HG02798 (cell line): Measurements from ENCODE around the gene PSAP.
A peak's percentile ranks its signal among the peaks of the same experiment; 100 is the strongest.
"Not testable (repeated sequence)": the region's sequence is repeated elsewhere in the genome, so short reads cannot be mapped to it uniquely, and the experiment has no call there.

Experiments used
- ATAC-seq: cut with Tn5 transposase; IDR thresholded peaks from one replicate; pipeline ENCODE4 v1.9.1; 2021; ENCODE audit warnings: mild to moderate bottlenecking; ENCODE audit not compliant: unreplicated experiment, poor library complexity

PSAP gene

DNA sequence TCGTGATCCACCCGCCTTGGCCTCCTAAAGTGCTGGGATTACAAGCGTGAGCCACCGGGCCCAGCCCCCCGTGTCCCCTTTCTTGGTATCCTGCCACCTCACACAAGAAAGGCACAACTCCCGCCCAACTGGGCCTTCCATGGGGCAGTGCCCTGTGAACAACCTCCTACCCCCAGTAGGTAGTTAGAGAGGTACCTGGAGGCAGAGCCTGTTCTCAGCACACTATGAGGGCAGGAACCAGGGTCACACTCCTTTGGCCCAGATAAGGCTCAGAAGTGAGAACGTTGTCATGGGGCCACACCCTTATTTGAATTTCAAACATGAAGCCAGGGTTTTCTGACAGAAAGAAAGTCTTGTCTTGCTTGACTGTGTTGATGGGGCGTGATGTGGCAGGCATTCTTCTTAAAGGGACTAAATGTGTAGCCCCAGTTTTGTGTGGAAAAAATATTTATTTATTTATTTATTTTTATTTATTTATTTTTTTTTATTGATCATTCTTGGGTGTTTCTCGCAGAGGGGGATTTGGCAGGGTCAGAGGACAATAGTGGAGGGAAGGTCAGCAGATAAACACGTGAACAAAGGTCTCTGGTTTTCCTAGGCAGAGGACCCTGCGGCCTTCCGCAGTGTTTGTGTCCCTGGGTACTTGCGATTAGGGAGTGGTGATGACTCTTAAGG, 23.8 kb upstream of the PSAP start:
- ATAC-seq = not testable (repeated sequence)

DNA sequence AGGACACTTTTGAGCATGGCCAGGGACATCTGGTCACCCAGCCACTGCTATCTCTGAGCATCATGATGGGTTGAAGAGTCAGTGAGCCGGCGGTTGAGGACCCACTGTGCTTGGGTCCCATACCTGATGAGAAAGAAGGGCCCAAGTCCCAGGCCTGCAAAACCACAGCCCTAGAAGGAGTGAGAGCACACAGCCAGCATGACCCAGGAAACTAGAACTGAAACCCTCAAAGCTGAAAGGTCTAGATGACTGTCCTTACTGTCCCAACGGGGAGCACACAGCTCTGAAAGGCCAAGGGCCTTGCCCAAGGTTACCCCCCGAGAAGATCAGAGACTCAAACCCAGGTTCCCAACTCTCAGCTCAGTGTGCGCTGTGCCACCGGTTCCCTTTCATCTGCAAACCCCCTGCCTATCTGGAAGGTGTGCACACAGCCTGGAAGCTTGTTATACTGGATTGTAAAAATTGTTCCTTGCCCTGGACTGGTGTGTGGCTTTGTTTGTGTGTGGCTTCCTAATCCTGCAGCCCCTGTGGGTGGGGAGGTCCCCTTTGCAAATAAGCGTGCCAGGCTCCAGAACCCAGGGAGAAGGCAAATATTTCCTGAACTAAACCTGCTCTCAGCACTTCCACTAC, 22.6 kb upstream of the PSAP start:
- ATAC-seq = peak; percentile 96

- ATAC-seq = not testable (repeated sequence)
These were observed 18.6 kb upstream of the PSAP start for GRCh38 chr10:71869601-71870000.

GRCh38 chr10:71868192-71868697, 17.2 kb upstream of the PSAP start:
- ATAC-seq = no peak

- no peak for ATAC-seq
These were observed 14.6 kb upstream of the PSAP start for GRCh38 chr10:71865561-71866041.

DNA sequence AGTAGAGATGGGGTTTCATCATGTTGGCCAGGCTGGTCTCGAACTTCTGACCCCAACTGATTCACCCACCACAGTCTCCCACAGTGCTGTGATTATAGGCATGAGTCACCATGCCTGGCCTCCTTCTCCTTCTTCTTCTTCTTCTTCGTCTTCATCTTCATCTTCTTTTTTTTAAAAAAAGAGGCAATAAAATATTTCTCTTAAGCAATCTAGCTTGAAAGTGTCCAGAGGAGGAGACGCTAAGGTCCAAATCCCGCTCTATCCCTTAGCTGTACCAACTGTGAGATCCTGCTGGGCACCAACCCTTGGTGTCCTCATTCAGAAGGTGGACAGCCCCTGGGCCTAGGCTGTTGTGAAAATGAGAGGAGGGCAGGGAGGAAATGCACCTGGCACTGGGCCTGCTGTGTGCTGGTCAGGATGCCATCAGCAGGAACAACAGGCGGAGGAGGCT, 13.9 kb upstream of the PSAP start:
- ATAC-seq = no peak

DNA sequence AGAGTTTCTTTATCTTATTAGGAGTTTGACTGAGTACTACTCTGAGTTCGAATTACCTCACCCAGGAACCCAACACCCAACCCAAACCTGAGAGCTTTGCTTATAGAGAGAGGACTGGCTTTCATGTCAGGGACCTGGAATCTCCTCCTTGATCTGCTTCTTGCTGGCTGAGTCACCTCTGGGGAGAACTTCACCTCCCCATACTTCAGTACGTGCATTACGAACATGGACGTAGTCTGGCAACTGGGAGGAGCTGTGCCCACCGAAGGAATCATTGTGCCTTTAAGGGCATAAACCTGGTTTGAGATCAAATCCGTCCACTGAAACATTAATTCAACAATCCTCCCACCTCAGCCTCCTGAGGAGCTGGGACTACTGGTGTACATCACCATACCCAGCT, 12.2 kb upstream of the PSAP start:
- no peak for ATAC-seq

GRCh38 chr10:71860243-71861029, 9.4 kb upstream of the PSAP start:
- no peak for ATAC-seq

GRCh38 chr10:71857934-71858890, 7.2 kb upstream of the PSAP start:
- ATAC-seq = no peak

DNA sequence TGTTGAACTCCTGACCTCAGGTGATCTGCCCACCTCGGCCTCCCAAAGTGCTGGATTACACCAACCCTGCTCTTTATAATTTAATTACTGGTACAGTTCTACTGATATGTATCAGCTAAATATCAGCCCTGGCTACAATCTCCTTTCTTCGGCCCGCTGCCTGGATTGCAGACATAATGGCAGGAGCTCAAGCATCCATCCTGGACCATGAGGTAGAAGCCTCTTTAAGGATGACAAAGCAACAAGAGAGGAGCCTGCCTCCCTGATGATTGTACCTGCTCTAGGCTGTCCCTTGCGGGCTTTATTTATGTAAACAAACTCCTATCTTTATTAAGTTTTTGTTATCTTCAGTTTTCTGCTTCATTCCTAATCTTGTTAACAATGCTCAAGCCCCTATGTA, 5.6 kb upstream of the PSAP start:
- ATAC-seq = no peak

GRCh38 chr10:71854031-71854430, 3.0 kb upstream of the PSAP start:
- ATAC-seq = no peak

GRCh38 chr10:71852355-71852937, 1.4 kb upstream of the PSAP start:
- ATAC-seq = no peak

GRCh38 chr10:71851465-71852095, 529 bp upstream of the PSAP start:
- peak; percentile 11 for ATAC-seq

GRCh38 chr10:71850021-71850742, 869 bp downstream of the PSAP start:
- ATAC-seq = no peak

DNA sequence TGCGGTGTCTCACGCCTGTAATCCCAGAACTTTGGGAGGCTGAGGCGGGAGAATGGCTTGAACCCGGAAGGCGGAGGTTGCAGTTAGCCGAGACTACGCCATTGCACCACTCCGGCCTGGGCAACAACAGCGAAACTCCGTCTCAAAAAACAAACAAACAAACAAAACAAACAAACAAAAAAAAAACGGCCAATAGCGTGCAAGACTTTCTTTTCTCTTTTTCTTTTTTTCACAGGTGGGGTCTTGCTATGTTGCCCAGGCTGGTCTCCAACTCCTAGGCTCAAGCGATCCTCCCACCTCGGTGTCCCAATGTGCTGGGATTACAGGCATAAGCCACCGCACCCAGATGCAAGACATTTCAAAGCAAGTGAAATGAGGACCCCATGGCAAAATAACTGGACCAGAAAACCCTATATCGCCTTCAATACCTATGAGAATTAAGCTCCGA, 1.6 kb downstream of the PSAP start:
- no peak for ATAC-seq

- no peak for ATAC-seq
These were observed 2.5 kb downstream of the PSAP start for GRCh38 chr10:71848325-71849275.

- ATAC-seq = no peak
These were observed 3.6 kb downstream of the PSAP start for GRCh38 chr10:71847418-71847817.
